Fibroblast of skin of abdomen (primary cell): ENCODE results near the gene UBXN6. TPM values are rescaled to one million over a fixed set of nuclear protein-coding genes. Genes with fewer than 3 reads are reported as not detected.
A peak's percentile ranks its signal among the peaks of the same experiment; 100 is the strongest.

ENCODE experiments used
- DNase-seq: peaks from one replicate; pipeline ENCODE4 v3.0.0-alpha.2; 2013
- polyA plus RNA-seq, 2 experiments: library from polyadenylated mRNA; unstranded; fragments of 120-200 nt; gene quantifications; one replicate each; pipeline ENCODE4 v1.2.1, GENCODE V29; 2013; ENCODE audit not compliant: insufficient read length in 2 of 2

UBXN6 gene, protein sequence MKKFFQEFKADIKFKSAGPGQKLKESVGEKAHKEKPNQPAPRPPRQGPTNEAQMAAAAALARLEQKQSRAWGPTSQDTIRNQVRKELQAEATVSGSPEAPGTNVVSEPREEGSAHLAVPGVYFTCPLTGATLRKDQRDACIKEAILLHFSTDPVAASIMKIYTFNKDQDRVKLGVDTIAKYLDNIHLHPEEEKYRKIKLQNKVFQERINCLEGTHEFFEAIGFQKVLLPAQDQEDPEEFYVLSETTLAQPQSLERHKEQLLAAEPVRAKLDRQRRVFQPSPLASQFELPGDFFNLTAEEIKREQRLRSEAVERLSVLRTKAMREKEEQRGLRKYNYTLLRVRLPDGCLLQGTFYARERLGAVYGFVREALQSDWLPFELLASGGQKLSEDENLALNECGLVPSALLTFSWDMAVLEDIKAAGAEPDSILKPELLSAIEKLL
- 93.6 TPM for polyA plus RNA-seq (2013, experiment 1 of 2; ENCODE audit: insufficient read length)
- 99.4 TPM for polyA plus RNA-seq (2013, experiment 2 of 2; ENCODE audit: insufficient read length)

DNA sequence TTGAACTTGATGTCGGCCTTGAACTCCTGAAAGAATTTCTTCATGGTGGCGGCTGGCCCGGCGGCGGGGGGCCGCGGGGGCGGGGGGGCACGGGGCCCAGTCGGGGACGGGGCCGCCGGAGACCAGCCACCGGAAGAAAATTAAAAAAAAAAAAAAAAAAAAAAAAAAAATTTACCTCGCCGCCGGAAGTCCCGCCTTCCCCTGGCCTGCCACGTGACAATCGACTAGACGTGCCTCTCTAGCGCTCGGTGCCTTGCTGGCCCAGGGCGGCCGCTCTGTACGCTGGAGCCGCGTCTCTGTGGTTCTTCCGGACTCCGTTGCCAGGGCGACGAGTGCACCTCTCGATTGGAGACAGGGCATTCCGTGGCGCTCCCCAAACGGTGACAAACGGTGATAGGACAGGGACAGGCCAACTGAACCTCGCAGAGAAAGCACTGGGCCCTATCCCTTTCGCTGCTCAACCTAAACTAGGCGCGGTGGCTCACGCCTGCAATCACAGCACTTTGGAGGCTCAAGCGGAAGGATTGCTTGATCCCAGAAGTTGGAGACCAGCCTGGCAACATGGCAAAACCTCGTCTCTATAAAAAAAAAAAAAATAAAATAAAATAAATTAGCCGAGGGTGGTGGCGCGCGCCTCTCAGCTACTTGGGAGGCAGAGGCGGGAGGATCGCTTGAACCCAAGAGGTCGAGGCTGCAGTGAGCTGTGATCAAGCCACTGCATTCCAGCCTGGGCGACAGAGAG lies at the start of gene UBXN6:
Gene UBXN6, minus strand, starts transcription at position 141 of the 742 bp plus-strand sequence. Its CDS starts 97 bp downstream, at position 44.
- DNase-seq, result peak; percentile 99

DNA sequence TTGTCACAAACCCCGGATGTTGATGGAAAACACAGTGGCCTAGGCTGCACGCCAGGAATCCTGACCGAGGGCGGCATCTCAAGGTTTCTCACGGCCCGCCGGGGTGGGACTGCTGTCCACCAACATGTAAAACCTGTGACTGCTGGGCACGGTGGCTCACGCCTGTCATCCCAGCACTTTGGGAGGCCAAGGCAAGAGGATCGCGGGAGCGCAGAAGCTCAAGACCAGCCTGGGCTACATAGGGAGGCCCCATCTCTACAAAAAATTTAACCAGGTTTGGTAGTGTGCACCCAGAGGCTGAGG lies 49.5 kb upstream of the UBXN6 start:
- DNase-seq, result no peak

DNA sequence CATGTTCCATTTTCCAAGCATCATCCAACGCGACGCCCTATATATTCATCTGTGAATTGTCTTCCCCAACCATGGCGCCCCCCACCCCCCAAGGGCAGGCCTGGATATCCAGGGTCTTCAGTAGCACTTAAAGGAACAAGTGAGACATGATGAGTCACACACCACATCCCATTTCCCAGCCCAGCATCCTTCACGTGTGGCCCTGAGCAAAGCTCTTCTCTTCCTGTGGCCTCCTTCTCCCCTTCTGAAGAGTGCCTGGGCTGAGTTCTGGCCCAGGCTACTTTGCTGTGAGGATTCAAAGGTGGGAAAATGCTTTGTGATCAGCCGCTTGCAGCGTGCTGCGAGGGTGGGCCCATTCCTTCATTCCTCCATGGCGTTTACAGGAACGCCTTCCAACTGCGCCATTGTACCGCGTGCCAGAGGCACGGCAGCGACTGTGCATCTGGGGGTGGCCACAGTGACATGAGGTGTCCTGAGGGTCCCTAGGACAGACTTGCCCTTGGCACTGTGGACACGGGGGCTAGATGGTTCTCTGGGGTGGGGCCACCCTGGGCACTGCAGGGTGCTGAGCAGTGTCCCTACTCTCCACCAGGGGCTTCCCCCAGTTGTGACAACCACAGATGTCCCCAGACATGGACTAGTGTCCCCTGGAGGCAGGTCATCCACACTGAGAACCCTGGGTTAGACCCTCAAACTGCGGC lies 49.0 kb upstream of the UBXN6 start:
- DNase-seq, result peak; percentile 68

DNA sequence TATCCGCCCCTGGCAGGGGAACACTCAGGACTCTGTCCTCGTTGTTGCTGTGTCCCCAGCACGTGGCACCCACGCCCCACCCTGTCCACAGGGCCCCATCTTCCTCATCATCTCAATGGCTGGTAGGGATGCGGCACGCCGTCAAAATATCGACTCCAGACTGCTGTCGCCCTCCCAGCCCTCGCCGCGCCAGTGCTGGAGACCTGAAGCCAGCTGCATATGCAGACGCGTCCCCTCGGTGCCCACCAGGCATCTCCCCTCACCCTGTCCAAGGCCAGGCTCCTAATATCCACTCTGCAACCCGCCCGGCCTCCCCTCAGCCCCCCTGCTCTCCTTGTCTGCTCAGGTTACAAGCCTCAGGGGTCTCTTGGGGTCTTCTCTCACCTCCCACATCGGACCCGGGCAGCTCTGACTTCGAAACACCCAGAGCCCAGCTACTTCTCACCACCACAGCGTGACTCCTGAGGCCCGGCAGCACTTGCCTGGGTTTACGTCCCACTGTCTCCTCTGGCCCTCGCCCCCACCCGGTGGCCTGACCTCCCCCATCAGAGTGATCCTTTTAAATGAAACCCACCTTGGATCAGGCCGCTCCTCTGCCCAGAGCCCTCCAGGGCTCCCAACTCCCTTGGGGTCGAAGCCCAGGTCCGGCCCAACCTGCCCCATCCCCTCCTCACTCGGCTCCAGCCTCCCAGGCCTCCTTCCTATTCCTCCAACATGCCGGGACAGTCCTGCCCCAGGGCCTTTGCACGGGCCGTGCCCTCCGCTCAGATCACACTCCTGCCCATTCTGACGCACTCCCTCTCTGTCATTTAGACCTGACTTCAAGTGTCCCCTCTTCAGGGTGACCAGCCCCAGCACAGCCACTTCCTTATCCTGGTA lies 48.2 kb upstream of the UBXN6 start:
- DNase-seq, result no peak

DNA sequence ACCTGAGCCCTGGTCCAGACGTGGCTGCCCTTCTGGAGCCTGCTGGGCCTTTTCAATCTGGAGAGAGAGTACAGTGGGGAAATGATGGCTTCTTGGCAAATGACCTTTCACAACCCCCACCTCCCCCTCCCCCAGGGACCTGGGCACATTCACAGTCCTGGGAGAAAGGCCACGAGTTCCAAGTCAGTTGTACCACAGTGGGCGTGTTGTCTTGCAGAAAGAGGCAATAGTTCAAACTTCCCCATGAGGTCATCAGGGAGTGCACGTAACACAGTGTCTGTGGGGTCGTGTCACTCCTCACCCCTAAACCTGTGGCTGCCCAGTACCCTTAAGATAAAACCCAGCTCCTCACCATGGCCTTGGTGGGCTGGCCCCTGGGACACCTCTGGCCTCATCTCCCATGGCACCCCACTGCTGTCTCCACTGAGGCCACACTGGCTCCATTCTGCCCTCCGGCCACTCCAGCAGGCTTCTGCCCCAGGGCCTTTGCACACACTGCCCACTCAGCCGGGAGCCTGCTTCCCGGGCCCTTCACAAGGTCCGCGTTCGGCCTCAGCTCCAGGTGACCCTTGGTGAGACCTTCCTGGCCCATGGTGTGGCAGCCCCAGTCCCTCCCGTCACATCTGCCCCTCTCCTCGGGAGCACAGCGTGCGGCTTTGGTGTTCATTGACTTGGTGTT lies 47.4 kb upstream of the UBXN6 start:
- DNase-seq, result no peak

DNA sequence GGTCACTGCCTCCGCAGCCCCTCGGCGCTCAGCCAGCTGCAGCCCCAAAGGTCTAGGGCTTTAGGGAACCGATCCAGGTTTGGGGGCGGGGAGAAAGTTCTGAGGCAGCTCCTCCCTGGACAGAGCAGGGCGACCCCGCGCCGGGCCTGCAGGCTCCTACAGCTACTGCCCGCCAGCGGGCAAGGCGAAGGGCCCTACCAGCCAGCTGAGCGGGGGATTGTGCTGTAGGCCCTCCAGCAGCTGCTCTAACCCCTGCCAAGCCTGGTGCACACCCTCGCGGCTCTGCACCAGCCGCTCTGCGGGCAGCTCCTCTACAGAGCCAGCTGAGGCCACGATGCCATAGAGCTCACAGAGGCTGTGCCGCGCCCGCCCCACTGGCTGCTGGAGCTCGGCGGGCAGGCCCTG lies 46.7 kb upstream of the UBXN6 start:
- no peak for DNase-seq

DNA sequence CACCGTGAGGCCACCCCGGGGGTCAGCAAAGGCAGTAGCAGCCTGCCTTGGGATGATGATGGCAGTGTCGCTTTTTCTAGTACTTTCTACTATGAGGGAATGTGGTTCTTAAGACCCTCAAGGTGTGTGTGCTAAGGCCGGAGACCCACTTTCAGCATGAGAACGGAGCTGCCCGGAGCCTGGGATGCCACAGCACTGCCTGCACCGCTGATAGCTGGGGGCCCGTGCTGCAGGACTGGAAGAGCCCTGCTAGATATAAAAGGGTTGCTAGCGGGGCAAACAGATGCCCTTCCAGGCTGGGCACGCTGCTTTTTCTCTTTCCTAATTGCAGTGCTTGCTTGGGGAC lies 46.2 kb upstream of the UBXN6 start:
- no peak for DNase-seq

DNA sequence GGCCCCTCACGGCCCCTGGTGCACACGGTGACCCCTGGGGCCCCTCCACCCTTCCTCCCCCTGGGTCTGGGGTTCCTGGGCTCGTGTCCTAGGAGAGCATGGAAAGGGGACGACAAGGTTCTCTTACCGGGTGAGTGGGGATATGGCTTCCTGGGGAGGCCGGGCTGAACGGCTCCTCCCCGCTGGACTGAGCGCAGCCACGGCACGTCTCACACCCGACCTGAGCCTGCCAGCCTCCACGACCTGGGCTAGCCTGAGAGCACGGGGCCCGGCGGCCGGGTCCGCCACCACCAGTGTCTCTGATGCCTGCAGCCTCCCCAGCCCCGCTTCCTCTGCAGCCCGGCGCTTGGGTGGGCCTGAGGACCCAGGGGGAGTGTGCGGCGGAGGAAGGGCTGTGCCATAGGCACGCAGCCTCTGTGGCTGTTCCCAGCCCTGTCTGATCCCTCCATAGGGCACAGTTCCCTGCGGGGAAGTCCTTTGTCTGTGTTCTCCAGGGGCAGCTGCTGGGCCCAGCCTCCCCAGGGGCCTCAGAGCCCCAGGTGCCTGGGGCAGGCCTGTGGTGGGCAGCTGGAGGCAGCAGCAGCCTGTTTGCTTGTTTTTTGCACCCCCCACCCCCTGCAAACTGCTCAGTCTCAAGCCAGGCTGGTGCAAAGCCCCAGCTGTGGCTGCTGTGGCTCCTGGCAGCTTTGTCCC lies 45.7 kb upstream of the UBXN6 start:
- no peak for DNase-seq

DNA sequence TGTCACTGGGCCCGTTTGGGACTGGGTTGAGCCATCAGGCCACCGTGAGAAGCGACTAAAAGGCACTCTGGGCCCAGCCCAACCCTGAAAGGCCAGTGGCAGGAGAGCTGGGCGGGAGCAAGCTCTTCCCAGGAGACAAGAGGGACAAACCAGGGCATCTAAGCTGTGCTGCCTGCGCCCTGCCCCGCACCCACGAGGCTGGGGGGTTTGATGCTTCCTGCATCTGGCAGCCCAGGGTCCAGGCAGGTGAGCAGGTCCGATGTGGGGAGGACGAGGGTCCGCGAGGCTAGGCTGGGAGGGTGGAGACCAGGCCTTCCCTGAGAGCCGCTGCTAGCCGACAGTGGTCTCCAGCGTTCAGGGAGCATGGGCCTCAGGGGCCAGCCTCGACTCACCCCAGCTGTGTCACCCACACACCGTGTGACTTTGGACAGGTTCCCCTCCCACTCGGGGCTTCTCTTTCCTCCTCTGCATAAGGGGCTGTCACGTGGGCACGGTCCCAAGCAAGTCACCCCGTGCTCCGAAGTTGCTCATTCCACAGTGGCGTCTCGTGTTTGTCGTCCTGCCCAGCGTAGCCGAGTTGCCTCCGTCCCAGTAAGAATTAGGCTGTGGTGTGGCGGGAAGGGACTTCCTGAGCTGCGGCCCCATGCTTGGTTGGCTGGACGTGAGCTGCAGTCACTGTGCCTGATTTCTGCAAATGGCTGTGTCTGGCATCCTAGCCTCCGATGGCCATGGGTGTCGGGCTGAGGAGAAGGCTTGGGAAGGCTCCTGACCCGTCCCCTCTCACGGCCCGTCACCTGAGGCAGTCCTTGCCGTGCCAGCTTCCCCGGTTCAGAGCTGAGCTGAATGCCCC lies 44.9 kb upstream of the UBXN6 start:
- DNase-seq, result no peak

DNA sequence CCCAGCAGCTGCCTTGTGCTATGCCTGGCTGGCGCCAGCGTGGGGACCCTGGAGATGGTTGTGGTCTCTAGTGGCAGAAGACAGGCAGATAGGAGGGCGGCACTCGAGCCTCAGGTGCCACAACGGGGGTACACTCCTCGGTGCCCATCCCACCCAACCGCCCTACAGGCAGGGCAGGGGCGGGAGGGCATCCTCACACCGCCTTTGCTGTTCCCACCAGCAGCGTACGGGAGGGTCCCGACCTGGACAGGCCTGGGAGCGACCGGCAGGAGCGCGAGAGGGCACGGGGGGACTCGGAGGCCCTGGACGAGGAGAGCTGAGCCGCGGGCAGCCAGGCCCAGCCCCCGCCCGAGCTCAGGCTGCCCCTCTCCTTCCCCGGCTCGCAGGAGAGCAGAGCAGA lies 44.1 kb upstream of the UBXN6 start:
- no peak for DNase-seq

DNA sequence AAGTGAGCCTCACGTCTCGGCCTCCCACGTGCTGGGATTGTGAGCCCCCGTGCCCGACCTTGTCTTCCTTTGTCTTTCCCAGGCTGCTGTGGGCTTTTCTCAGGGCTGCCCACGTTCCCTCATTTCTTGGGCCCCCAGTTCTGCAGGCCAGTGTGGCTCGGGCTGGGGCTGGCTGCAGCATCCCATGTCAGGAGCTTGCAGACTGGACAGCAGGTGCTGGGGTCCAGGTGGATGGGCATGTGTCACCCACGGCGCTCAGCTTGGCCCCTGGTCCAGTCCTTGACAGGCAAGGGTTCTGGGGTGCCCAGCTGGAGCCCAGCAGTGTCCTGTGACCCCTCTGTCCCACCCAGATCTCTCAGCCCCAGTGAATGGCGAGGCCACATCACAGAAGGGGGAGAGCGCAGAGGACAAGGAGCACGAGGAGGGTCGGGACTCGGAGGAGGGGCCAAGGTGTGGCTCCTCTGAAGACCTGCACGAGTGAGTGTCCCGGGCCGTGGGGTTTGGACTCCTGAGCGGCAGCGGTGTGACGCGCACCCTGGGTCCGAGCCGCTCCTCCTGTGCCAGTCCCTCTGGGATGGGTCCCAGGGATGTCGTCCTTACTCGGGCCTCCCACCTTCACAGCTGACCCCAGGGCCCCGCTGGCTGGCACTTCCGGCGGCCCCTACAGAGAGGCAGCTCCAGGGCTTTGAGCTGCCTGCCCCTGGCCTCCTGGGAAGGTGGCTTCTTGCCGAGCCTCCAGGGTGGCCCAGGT lies 43.4 kb upstream of the UBXN6 start:
- DNase-seq, result no peak

DNA sequence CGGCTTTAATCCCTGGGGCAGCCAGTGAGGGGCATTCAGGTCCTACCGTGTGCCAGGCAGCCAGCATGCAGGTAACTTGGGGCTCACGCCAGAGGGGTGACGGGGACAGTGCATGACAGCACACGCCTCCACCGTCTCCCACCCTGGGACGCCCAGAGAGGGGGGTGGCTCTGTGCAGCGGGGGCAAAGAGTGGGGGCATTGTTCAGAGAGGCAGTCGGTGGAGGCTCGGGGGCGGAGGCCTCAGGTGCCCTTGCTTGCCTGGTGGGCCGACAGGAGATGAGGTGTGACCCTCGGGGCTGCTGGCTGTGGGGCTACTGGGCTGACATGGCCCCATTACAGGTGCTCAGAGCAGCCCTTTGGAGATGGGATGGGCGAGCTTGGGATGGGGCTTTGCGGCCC lies 42.3 kb upstream of the UBXN6 start:
- DNase-seq, result no peak

DNA sequence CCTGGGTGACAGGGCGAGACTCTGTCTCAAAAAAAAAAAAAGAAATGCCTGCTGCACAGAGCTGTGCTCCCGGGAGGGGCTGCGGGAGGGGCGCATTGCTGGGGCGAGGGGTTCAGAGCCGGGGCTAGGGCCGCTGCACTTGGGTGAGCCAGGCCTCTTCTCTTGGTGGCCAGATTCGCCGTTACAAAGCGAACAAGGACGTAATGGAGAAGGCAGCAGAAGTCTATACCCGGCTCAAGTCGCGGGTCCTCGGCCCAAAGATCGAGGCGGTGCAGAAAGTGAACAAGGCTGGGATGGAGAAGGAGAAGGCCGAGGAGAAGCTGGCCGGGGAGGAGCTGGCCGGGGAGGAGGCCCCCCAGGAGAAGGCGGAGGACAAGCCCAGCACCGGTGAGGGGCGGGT lies 41.7 kb upstream of the UBXN6 start:
- DNase-seq, result no peak

DNA sequence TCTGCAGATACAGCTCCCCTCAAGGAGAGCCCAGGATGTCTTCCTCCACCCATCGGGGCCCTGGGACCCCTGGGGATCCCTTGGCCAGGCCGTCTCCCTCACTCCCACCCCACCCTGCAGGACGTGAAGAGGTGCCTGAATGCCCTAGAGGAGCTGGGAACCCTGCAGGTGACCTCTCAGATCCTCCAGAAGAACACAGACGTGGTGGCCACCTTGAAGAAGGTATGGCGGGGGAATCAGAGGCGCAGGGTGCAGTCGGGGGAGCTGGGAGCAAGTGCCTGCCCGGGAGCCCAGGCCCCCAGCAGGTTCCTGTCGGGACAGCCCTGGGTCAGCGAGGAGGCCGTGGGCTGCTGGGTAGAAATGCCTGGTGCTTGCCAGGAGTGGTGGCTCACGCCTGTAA lies 41.1 kb upstream of the UBXN6 start:
- no peak for DNase-seq

DNA sequence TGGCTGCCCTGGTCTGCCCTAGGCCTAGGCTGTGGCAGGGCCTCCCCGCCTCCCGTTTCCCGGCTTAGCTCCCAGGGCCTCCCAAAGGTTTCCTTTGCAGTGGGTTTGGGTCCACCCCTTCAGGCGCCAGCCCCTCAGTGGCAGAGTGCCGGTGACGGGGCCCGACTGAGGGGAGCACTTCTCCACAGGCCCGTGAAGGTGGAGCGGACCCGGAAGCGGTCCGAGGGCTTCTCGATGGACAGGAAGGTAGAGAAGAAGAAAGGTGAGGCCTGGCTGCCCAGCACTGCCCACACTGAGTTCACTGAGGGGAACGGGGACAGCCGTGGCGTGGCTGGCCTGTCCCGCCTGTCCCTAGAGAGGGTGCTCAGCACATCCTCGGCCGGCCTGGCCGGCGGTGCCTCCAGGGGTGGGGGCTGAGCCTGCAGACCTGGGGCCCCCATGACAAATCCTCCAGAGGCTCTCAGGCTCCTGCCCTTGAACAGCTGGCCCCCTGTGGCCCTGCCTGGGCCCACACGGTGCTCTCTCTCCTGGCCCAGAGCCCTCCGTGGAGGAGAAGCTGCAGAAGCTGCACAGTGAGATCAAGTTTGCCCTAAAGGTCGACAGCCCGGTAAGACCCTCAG lies 40.3 kb upstream of the UBXN6 start:
- no peak for DNase-seq

DNA sequence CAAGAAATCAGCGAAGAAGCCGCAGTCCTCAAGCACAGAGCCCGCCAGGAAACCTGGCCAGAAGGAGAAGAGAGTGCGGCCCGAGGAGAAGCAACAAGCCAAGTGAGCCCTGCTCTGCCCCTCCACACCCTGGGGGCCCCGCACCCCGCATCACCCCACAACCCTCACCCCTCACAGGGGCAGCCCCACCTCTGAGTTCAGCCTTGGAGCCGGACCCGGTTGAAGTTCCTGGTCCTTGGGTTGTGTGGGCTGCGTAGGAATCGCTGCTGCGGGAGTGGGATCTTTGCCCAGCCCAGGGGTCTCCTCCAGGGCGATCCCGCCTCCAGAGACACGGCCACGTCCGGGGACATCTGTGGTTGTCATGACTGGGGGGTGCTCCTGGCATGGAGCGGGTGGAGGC lies 38.7 kb upstream of the UBXN6 start:
- DNase-seq, result no peak

DNA sequence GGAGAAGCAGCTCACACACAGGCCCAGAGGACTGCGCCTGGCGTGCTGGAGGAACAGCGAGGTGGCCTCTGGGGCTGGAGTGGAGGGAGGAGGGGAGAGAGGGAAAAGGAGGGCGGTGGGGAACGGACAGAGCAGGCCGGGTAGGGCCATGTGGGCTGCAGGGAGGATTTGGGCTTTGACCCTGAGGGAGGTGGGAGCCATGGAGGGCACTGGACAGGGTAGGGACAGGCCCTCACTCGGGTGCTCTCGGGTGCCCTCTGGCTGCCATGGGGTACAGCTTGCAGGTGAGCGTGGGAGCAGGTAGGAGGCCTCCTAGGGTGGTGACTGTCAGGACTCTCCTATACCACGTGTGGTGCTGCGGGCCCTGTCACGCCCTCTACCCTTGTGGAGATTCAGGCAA lies 37.9 kb upstream of the UBXN6 start:
- no peak for DNase-seq

DNA sequence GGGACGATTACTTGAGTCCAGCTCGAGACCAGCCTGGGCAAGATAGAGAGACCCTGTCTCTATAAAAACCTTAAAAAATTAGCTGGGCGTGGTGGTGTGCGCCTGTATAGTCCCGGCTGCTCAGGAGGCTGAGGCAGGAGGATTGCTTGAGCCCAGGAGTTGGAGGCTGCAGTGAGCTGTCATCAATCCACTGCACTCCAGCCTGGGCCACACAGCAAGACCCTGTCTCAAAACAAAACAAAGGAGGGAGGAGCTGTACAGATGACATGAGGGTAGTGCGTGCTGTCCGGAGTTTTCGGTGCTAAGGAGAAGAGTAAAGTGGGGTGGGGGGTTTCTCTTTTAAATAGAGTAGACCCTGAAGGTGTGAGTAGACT lies 37.1 kb upstream of the UBXN6 start:
- DNase-seq, result no peak
